ENCODE data around the gene SPTBN4.
"Not testable (repeated sequence)": the region's sequence is repeated elsewhere in the genome, so short reads cannot be mapped to it uniquely, and the experiment has no call there.

Gene SPTBN4

GRCh38 chr19:40619333-40620160 lies 152.7 kb downstream of the SPTBN4 start:
- H3K36me3 ChIP-seq (ENCODE audit: control insufficient read depth, insufficient read depth, low read length): peaks cover 10% of the 10 kb centered on the region
- no peak overlapping the region for H3K4me3 ChIP-seq (ENCODE audit: low read depth, low read length)
- no peaks in the 10 kb centered on the region for H3K9me3 ChIP-seq (ENCODE audit: control insufficient read depth, insufficient read depth, low read length)
- H3K27me3 ChIP-seq (ENCODE audit: control insufficient read depth, insufficient read depth, low read length): no peaks in the 10 kb centered on the region
- no peak overlapping the region for H3K9ac ChIP-seq (ENCODE audit: low read depth, low read length)
- H3K4me1 ChIP-seq (ENCODE audit: control insufficient read depth, insufficient read depth, low read length): peaks cover 3% of the 10 kb centered on the region

GRCh38 chr19:40620161-40620485 lies 153.3 kb downstream of the SPTBN4 start:
- no peak overlapping the region for H3K4me3 ChIP-seq (ENCODE audit: low read depth, low read length)
- H3K9ac ChIP-seq (ENCODE audit: low read depth, low read length): no peak overlapping the region
- H3K4me1 ChIP-seq (ENCODE audit: control insufficient read depth, insufficient read depth, low read length): peaks cover 2% of the 10 kb centered on the region
- H3K36me3 ChIP-seq (ENCODE audit: control insufficient read depth, insufficient read depth, low read length): peaks cover 10% of the 10 kb centered on the region
- H3K9me3 ChIP-seq (ENCODE audit: control insufficient read depth, insufficient read depth, low read length): no peaks in the 10 kb centered on the region
- no peaks in the 10 kb centered on the region for H3K27me3 ChIP-seq (ENCODE audit: control insufficient read depth, insufficient read depth, low read length)

GRCh38 chr19:40621283-40621682 lies 154.5 kb downstream of the SPTBN4 start:
- Histone ChIP-seq H3K27me3 (ENCODE audit: control insufficient read depth, insufficient read depth, low read length) (no peaks in the 10 kb centered on the region), H3K9ac (ENCODE audit: low read depth, low read length) (no peak overlapping the region), H3K4me3 (ENCODE audit: low read depth, low read length) (no peak overlapping the region), H3K36me3 (ENCODE audit: control insufficient read depth, insufficient read depth, low read length) (peaks cover 16% of the 10 kb centered on the region), H3K9me3 (ENCODE audit: control insufficient read depth, insufficient read depth, low read length) (no peaks in the 10 kb centered on the region), H3K4me1 (ENCODE audit: control insufficient read depth, insufficient read depth, low read length) (no peaks in the 10 kb centered on the region)

GRCh38 chr19:40621966-40622772 lies 155.4 kb downstream of the SPTBN4 start:
- Histone ChIP-seq H3K9ac (ENCODE audit: low read depth, low read length) (no peak overlapping the region), H3K4me3 (ENCODE audit: low read depth, low read length) (no peak overlapping the region), H3K4me1 (ENCODE audit: control insufficient read depth, insufficient read depth, low read length) (no peaks in the 10 kb centered on the region), H3K9me3 (ENCODE audit: control insufficient read depth, insufficient read depth, low read length) (no peaks in the 10 kb centered on the region), H3K27me3 (ENCODE audit: control insufficient read depth, insufficient read depth, low read length) (no peaks in the 10 kb centered on the region), H3K36me3 (ENCODE audit: control insufficient read depth, insufficient read depth, low read length) (peaks cover 16% of the 10 kb centered on the region)

GRCh38 chr19:40622773-40623075 lies 155.9 kb downstream of the SPTBN4 start:
- peaks cover 16% of the 10 kb centered on the region for H3K36me3 ChIP-seq (ENCODE audit: control insufficient read depth, insufficient read depth, low read length)
- no peak overlapping the region for H3K9ac ChIP-seq (ENCODE audit: low read depth, low read length)

GRCh38 chr19:40623403-40624251 lies 156.8 kb downstream of the SPTBN4 start:
- peaks cover 16% of the 10 kb centered on the region for H3K36me3 ChIP-seq (ENCODE audit: control insufficient read depth, insufficient read depth, low read length)
- no peaks in the 10 kb centered on the region for H3K27me3 ChIP-seq (ENCODE audit: control insufficient read depth, insufficient read depth, low read length)
- H3K4me1 ChIP-seq (ENCODE audit: control insufficient read depth, insufficient read depth, low read length): no peaks in the 10 kb centered on the region
- no peak overlapping the region for H3K9ac ChIP-seq (ENCODE audit: low read depth, low read length)
- peak overlapping the region; percentile 63 for H3K4me3 ChIP-seq (ENCODE audit: low read depth, low read length)
- H3K9me3 ChIP-seq (ENCODE audit: control insufficient read depth, insufficient read depth, low read length): no peaks in the 10 kb centered on the region

More at GRCh38 chr19:40622773-40623075, 155.9 kb downstream of the SPTBN4 start:
- Histone ChIP-seq H3K4me1 (ENCODE audit: control insufficient read depth, insufficient read depth, low read length) (no peaks in the 10 kb centered on the region), H3K27me3 (ENCODE audit: control insufficient read depth, insufficient read depth, low read length) (no peaks in the 10 kb centered on the region), H3K9me3 (ENCODE audit: control insufficient read depth, insufficient read depth, low read length) (no peaks in the 10 kb centered on the region), H3K4me3 (ENCODE audit: low read depth, low read length) (no peak overlapping the region)

- H3K4me3 ChIP-seq (ENCODE audit: low read depth, low read length); H3K27me3 ChIP-seq (ENCODE audit: control insufficient read depth, insufficient read depth, low read length); H3K9ac ChIP-seq (ENCODE audit: low read depth, low read length); H3K9me3 ChIP-seq (ENCODE audit: control insufficient read depth, insufficient read depth, low read length); H3K4me1 ChIP-seq (ENCODE audit: control insufficient read depth, insufficient read depth, low read length): not testable (repeated sequence)
- H3K36me3 ChIP-seq (ENCODE audit: control insufficient read depth, insufficient read depth, low read length): peaks cover 12% of the 10 kb centered on the region
Observed at GRCh38 chr19:40624369-40625153, 157.8 kb downstream of the SPTBN4 start.

GRCh38 chr19:40625406-40626120 lies 158.8 kb downstream of the SPTBN4 start:
- Histone ChIP-seq H3K4me3 (ENCODE audit: low read depth, low read length) (no peak overlapping the region), H3K27me3 (ENCODE audit: control insufficient read depth, insufficient read depth, low read length) (no peaks in the 10 kb centered on the region), H3K4me1 (ENCODE audit: control insufficient read depth, insufficient read depth, low read length) (no peaks in the 10 kb centered on the region), H3K9me3 (ENCODE audit: control insufficient read depth, insufficient read depth, low read length) (no peaks in the 10 kb centered on the region), H3K36me3 (ENCODE audit: control insufficient read depth, insufficient read depth, low read length) (peaks cover 9% of the 10 kb centered on the region), H3K9ac (ENCODE audit: low read depth, low read length) (no peak overlapping the region)

Measured in iPS-15b (cell line).